DMS53 treated with DMSO at 0.1 percent for 48 hours (cell line): ENCODE data around the gene MUL1.

Experiments
- DNase-seq: peaks from one replicate; lab custom pipeline; 2025; ENCODE audit not compliant: unreplicated experiment; lab: John Stamatoyannopoulos, UW

Gene MUL1

DNA sequence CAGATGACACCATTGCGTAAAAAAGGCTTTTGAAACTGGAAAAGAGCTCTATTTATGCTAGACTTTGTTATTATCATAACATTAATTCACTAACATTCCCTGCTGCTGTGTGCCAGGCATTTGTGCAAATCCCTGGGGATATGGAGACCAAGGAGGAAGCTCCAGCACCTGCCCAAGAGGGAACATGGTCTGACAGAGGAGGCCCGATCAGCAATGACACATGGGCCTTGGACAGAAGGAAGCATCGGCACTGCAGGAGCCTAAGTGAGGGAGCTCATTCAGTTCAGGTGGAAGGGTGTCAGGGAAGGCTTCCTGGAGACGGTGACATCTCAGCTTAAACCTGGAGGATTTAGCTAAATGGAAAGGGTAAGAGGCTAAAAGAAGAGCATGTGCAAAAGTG is 35.8 kb downstream of the MUL1 start:
- DNase-seq = no peak

GRCh38 chr1:20470194-20470593 is 37.8 kb downstream of the MUL1 start:
- peak; percentile 57 for DNase-seq

DNA sequence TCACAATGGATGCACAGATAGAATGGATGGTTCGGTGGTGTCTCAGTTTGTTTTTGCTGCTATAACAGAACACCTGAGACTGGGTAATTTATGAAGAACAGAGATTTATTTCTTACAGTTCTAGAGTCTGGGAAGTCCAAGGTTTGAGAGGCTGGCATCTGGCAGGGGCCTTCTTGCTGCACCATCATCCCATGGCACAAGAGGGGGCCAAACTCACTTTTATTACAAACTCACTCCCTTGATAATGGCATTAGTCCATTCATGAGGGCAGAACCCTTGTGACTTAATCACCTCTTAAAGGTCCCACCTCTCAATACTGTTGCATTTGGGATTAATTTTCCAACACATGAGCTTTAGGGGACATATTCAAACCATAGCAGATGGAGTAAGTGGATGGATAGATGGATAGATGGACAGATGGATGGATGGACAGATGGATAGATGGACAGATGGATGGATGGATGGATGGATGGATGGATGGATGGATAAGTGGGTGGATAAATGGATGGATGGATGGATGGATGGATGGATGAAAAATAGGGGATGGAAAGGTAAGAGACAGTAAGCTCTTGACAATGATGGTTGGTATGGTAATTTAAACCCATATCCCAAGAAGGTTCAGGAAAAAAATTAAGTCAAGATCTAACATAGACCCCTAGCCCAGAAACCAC is 38.4 kb downstream of the MUL1 start:
- DNase-seq = no peak

GRCh38 chr1:20466273-20466672 is 41.7 kb downstream of the MUL1 start:
- no peak for DNase-seq

DNA sequence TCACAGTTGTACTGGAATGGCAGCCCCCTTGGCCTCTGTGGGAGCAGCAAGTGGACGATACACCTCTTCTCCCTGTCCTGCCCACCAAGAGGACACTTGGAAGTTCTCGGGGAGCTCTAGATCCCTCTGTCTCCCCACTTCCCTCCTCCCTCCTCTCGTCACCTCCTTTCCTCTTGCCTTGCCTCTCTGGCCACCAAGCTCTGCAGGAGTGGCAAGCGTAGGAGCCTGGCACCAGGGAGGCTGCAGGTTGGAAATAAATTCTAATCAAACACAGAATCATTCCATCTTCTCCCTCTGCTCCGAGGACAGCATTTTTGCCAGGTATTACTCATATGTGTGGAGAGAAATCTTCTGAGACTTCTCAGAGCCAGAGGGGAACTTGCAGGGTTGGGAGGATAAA is 42.8 kb downstream of the MUL1 start:
- DNase-seq = no peak

DNA sequence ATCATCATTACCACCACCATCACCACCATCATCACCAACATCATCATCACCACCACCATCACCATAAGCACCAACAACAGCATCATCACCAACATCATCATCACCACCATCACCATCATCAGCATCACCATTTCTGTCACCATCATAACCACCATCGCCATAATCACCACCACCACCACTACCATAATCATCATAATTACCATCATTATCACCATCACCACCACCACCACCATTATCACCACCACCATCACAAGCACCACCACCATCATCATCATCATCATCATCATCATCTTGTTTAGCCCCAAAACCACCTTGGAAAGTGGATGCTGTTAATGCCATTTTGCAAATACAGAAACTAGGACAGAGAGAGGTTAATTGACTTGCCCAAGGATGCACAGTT is 44.4 kb downstream of the MUL1 start:
- DNase-seq = no peak

- no peak for DNase-seq
These were observed 45.6 kb downstream of the MUL1 start for GRCh38 chr1:20462397-20462796.

- DNase-seq = no peak
These were observed 49.2 kb downstream of the MUL1 start for GRCh38 chr1:20458717-20459116.

GRCh38 chr1:20454004-20454403 is 53.9 kb downstream of the MUL1 start:
- DNase-seq = no peak

GRCh38 chr1:20449735-20450311 is 58.1 kb downstream of the MUL1 start:
- no peak for DNase-seq
